K562 (cell line): ENCODE data around the gene RNH1. TPM values are rescaled to one million over a fixed set of nuclear protein-coding genes. Genes with fewer than 3 reads are reported as not detected.

Experiments
- AFF4 ChIP-seq: sonication (generic); formaldehyde crosslinking; IDR thresholded peaks from 2 replicates; pipeline ENCODE4 v1.8.0; 2023; ENCODE audit warnings: mild to moderate bottlenecking, missing genetic modification reagents
- CLOCK ChIP-seq: fragments of 250-450 bp; sonication (Bioruptor Pico); IDR thresholded peaks from 2 replicates; pipeline ENCODE4 v1.4.0; 2020; ENCODE audit warnings: mild to moderate bottlenecking, moderate library complexity, borderline replicate concordance
- FOXJ3 ChIP-seq: sonication (generic); formaldehyde crosslinking; IDR thresholded peaks from 2 replicates; pipeline ENCODE4 v1.4.0; 2020; ENCODE audit warnings: mild to moderate bottlenecking, missing genetic modification reagents
- GTF2B ChIP-seq: IDR thresholded peaks from 2 replicates; pipeline ENCODE4 v1.6.1; 2011; ENCODE audit not compliant: insufficient read length; ENCODE audit errors: extremely low read depth
- HEY1 ChIP-seq: fragments of 250-450 bp; sonication (Bioruptor Pico); IDR thresholded peaks from 2 replicates; pipeline ENCODE4 v1.5.0; 2020; ENCODE audit warnings: mild to moderate bottlenecking, moderate library complexity, borderline replicate concordance
- MYBL2 ChIP-seq, 2 experiments: fragments of 450-650 bp in 1 of 2; sonication (generic) in 1 of 2; formaldehyde crosslinking in 1 of 2; IDR thresholded peaks; 2 replicates each; pipeline versions ENCODE4 v1.6.1 to v1.8.1; 2017 to 2022; ENCODE audit warnings: borderline replicate concordance in 1 of 2, inconsistent platforms in 1 of 2, low read depth in 1 of 2, mild to moderate bottlenecking in 1 of 2, missing genetic modification reagents in 1 of 2, moderate library complexity in 1 of 2
- NCOA1 ChIP-seq: fragments of 450-650 bp; IDR thresholded peaks from 2 replicates; pipeline ENCODE4 v1.6.1; 2016; ENCODE audit warnings: low read depth
- NUFIP1 ChIP-seq: fragments of 450-650 bp; IDR thresholded peaks from 2 replicates; pipeline ENCODE4 v1.6.1; 2018; ENCODE audit not compliant: partially characterized antibody
- SAFB2 ChIP-seq: fragments of 200-400 bp; formaldehyde crosslinking; IDR thresholded peaks from 2 replicates; pipeline ENCODE4 v1.6.1; 2018; ENCODE audit warnings: borderline replicate concordance, low read length, low read depth, moderate library complexity; ENCODE audit not compliant: severe bottlenecking
- SIN3A ChIP-seq, 2 experiments: fragments of 150-350 bp in 1 of 2; IDR thresholded peaks; 2 replicates each; pipeline ENCODE4 v1.6.1; 2011 to 2016; ENCODE audit warnings: borderline replicate concordance in 2 of 2, low read depth in 2 of 2, low read length in 2 of 2, mild to moderate bottlenecking in 2 of 2, moderate library complexity in 2 of 2; ENCODE audit not compliant: control insufficient read depth in 1 of 2
- SMAD3 ChIP-seq: fragments of 450-650 bp; formaldehyde crosslinking; conservative IDR thresholded peaks from 2 replicates; pipeline ENCODE4 v1.4.0; 2020; ENCODE audit warnings: mild to moderate bottlenecking
- SMARCA4 ChIP-seq: fragments of 450-650 bp; IDR thresholded peaks from 2 replicates; pipeline ENCODE4 v1.6.1; 2016
- SP1 ChIP-seq: sonication (generic); formaldehyde crosslinking; IDR thresholded peaks from 2 replicates; pipeline ENCODE4 v1.8.1; 2022; ENCODE audit warnings: mild to moderate bottlenecking, missing genetic modification reagents
- ZHX1 ChIP-seq: fragments of 150-350 bp; conservative IDR thresholded peaks from 2 replicates; pipeline ENCODE4 v1.6.1; 2014; ENCODE audit warnings: low read length
- ZNF133 ChIP-seq: fragments of 250-450 bp; sonication (Bioruptor Pico); IDR thresholded peaks from 2 replicates; pipeline ENCODE4 v1.4.0; 2020; ENCODE audit warnings: mild to moderate bottlenecking
- ZNF408 ChIP-seq: fragments of 250-450 bp; sonication (Bioruptor Pico); IDR thresholded peaks from 2 replicates; pipeline ENCODE4 v1.4.0; 2020; ENCODE audit warnings: low read depth, mild to moderate bottlenecking, moderate library complexity
- polyA plus RNA-seq, 8 experiments: library from polyadenylated mRNA; depleted of rRNA in 4 of 8; stranded (reverse) in 5 of 8; unstranded in 3 of 8; fragments of >200 nt; fragmentation: Nextera tagmentation in 2 of 8; fragmentation: Illumina TruSeq in 1 of 8; extraction: Ambion mirVana in 2 of 8; extraction: Trizol in 1 of 8; gene quantifications; 2 replicates each; pipeline versions ENCODE4 v1.2.1 to v1.2.3, GENCODE V29; 2011 to 2014; ENCODE audit warnings: inconsistent platforms in 1 of 8, missing spikeins in 1 of 8
- total RNA-seq, 7 experiments: library from RNA; depleted of rRNA in 6 of 7; stranded (reverse); fragments of >200 nt in 6 of 7; fragmentation: Illumina TruSeq in 2 of 7; extraction: Trizol in 2 of 7; gene quantifications; 2 replicates each; pipeline versions ENCODE4 v1.2.1 to v1.2.3, GENCODE V29; 2011 to 2021; ENCODE audit warnings: low replicate concordance in 1 of 7

Gene RNH1
- total and polyA plus RNA-seq, 9 of the 15 experiments (the other 6 are each of a cell fraction or from before 2014, with no cell fraction given), result 2.5 to 160 (median 44.3) TPM

GRCh38 chr11:460331-461199 lies 46.5 kb downstream of the RNH1 start (continued):
- no peak; the same call in 1 of the 2 replicates for TF ChIP-seq AFF4 (CRISPR knock-in tag)
- peak in 1 of 2 experiments; percentile 79; a peak in 2 of 4 replicates for TF ChIP-seq SIN3A (IDR thresholded peaks at IDR 0.05; ENCODE audit: borderline replicate concordance in 2 of 2, control insufficient read depth in 1 of 2, low read depth in 2 of 2, low read length in 2 of 2)
- peak; percentile 74 for TF ChIP-seq SMARCA4
- TF ChIP-seq ZNF408 (CRISPR knock-in tag), result no peak
- no peak for TF ChIP-seq ZHX1
- TF ChIP-seq SMAD3 (CRISPR knock-in tag), result no peak
- 0 out of 2 replicates have a peak, but pooled peaks have one; percentile 25 for TF ChIP-seq NCOA1
- no peak for TF ChIP-seq FOXJ3 (CRISPR knock-in tag)
- no peak for TF ChIP-seq NUFIP1
- TF ChIP-seq SAFB2, result no peak
- TF ChIP-seq SP1 (CRISPR knock-in tag), result peak; percentile 83
- TF ChIP-seq HEY1 (CRISPR knock-in tag), result no peak
- no peak for TF ChIP-seq MYBL2 (IDR thresholded peaks at IDR 0.05; ENCODE audit: low read depth)
- no peak for TF ChIP-seq MYBL2 (CRISPR knock-in tag; IDR thresholded peaks at IDR 0.05; ENCODE audit: borderline replicate concordance)
- no peak for TF ChIP-seq GTF2B
- TF ChIP-seq ZNF133 (CRISPR knock-in tag), result no peak
- TF ChIP-seq CLOCK (CRISPR knock-in tag), result peak; percentile 68; the same call in 1 of the 2 replicates
